ENCODE data around the gene EAPP. TPM values are rescaled to one million over a fixed set of nuclear protein-coding genes. Genes with fewer than 3 reads are reported as not detected.
"Not testable (repeated sequence)": the region's sequence is repeated elsewhere in the genome, so short reads cannot be mapped to it uniquely, and the experiment has no call there.

Gene EAPP
- total RNA-seq, 2 donors from 2014 or later, result 53.4 to 54.8 TPM

GRCh38 chr14:34549276-34549966, 9.9 kb upstream of the EAPP start:
- not testable (repeated sequence) for H3K4me3 Mint-ChIP-seq; DNase-seq; H3K36me3 Mint-ChIP-seq (ENCODE audit: insufficient read depth in 2 of 2); H3K27ac Mint-ChIP-seq; H3K9me3 Mint-ChIP-seq; H3K27me3 Mint-ChIP-seq (ENCODE audit: low read depth); ATAC-seq (replicated peaks in 1 of 2)
- H3K4me1 Mint-ChIP-seq (ENCODE audit: low read depth), result peaks cover 25% of the 10 kb centered on the region

- Mint-ChIP-seq H3K4me1 (ENCODE audit: low read depth) (peaks cover 20% of the 10 kb centered on the region), H3K27me3 (ENCODE audit: low read depth) (no peaks in the 10 kb centered on the region), H3K36me3 (ENCODE audit: insufficient read depth in 2 of 2) (no peaks in the 10 kb centered on the region), H3K27ac (peak overlapping the region; percentile 100), H3K9me3 (no peaks in the 10 kb centered on the region), H3K4me3 (no peak overlapping the region)
- ATAC-seq (replicated peaks in 1 of 2) (no peak), DNase-seq (peak in 1 of 2 donors; percentile 5)
Measured at GRCh38 chr14:34548472-34548981, 9.0 kb upstream of the EAPP start.

GRCh38 chr14:34547136-34547520, 7.6 kb upstream of the EAPP start:
- H3K27ac Mint-ChIP-seq, result peak overlapping the region; percentile 100
- not testable (repeated sequence) for H3K36me3 Mint-ChIP-seq (ENCODE audit: insufficient read depth in 2 of 2); H3K27me3 Mint-ChIP-seq (ENCODE audit: low read depth); H3K4me3 Mint-ChIP-seq; H3K9me3 Mint-ChIP-seq; DNase-seq
- peaks cover 18% of the 10 kb centered on the region for H3K4me1 Mint-ChIP-seq (ENCODE audit: low read depth)
- peak; percentile 71 to 73 for ATAC-seq (replicated peaks in 1 of 2)

GRCh38 chr14:34546272-34547135, 7.0 kb upstream of the EAPP start:
- not testable (repeated sequence) for DNase-seq; H3K27me3 Mint-ChIP-seq (ENCODE audit: low read depth); H3K4me3 Mint-ChIP-seq; H3K9me3 Mint-ChIP-seq; H3K36me3 Mint-ChIP-seq (ENCODE audit: insufficient read depth in 2 of 2); H3K27ac Mint-ChIP-seq
- peak; percentile 62 to 73 for ATAC-seq (replicated peaks in 1 of 2)
- H3K4me1 Mint-ChIP-seq (ENCODE audit: low read depth), result peaks cover 13% of the 10 kb centered on the region

- not testable (repeated sequence) for H3K27me3 Mint-ChIP-seq (ENCODE audit: low read depth); H3K9me3 Mint-ChIP-seq; DNase-seq; H3K36me3 Mint-ChIP-seq (ENCODE audit: insufficient read depth in 2 of 2); ATAC-seq (replicated peaks in 1 of 2)
- Mint-ChIP-seq H3K27ac (peak overlapping the region; percentile 99), H3K4me3 (peak overlapping the region; percentile 100), H3K4me1 (ENCODE audit: low read depth) (peaks cover 46% of the 10 kb centered on the region)
Measured at GRCh38 chr14:34540181-34541059, 919 bp upstream of the EAPP start.

GRCh38 chr14:34538871-34539406, 562 bp downstream of the EAPP start:
- Mint-ChIP-seq H3K36me3 (ENCODE audit: insufficient read depth in 2 of 2) (peaks cover 6 to 7% of the 10 kb centered on the region in 2 donors), H3K9me3 (peaks cover 0 to 3% of the 10 kb centered on the region in 2 donors), H3K27ac (peak overlapping the region; percentile 99), H3K4me3 (peak overlapping the region; percentile 100), H3K4me1 (ENCODE audit: low read depth) (peaks cover 57% of the 10 kb centered on the region), H3K27me3 (ENCODE audit: low read depth) (no peaks in the 10 kb centered on the region)
- ATAC-seq (replicated peaks in 1 of 2), result peak in 1 of 2 donors; percentile 14
- DNase-seq, result no peak

GRCh38 chr14:34538096-34538495, 1.4 kb downstream of the EAPP start:
- peaks cover 60% of the 10 kb centered on the region for H3K4me1 Mint-ChIP-seq (ENCODE audit: low read depth)
- not testable (repeated sequence) for ATAC-seq (replicated peaks in 1 of 2)

GRCh38 chr14:34537677-34538009, 1.9 kb downstream of the EAPP start:
- Mint-ChIP-seq H3K4me1 (ENCODE audit: low read depth) (peaks cover 60% of the 10 kb centered on the region), H3K9me3 (peaks cover 0 to 3% of the 10 kb centered on the region in 2 donors), H3K27ac (peak overlapping the region; percentile 87), H3K27me3 (ENCODE audit: low read depth) (no peaks in the 10 kb centered on the region), H3K36me3 (ENCODE audit: insufficient read depth in 2 of 2) (peaks cover 11 to 13% of the 10 kb centered on the region in 2 donors), H3K4me3 (peak overlapping the region; percentile 58 to 100)
- ATAC-seq (replicated peaks in 1 of 2), result no peak
- DNase-seq, result no peak

More at GRCh38 chr14:34538096-34538495, 1.4 kb downstream of the EAPP start:
- H3K27ac Mint-ChIP-seq, result peak overlapping the region; percentile 99
- not testable (repeated sequence) for H3K9me3 Mint-ChIP-seq; H3K27me3 Mint-ChIP-seq (ENCODE audit: low read depth); DNase-seq
- peak overlapping the region; percentile 100 for H3K4me3 Mint-ChIP-seq
- H3K36me3 Mint-ChIP-seq (ENCODE audit: insufficient read depth in 2 of 2), result peaks cover 11 to 13% of the 10 kb centered on the region in 2 donors

GRCh38 chr14:34536951-34537676, 2.4 kb downstream of the EAPP start:
- H3K4me3 Mint-ChIP-seq, result peak overlapping the region; percentile 43 to 58
- peaks cover 11 to 13% of the 10 kb centered on the region in 2 donors for H3K36me3 Mint-ChIP-seq (ENCODE audit: insufficient read depth in 2 of 2)
- no peak for DNase-seq
- peaks cover 60% of the 10 kb centered on the region for H3K4me1 Mint-ChIP-seq (ENCODE audit: low read depth)
- peaks cover 0 to 3% of the 10 kb centered on the region in 2 donors for H3K9me3 Mint-ChIP-seq
- no peaks in the 10 kb centered on the region for H3K27me3 Mint-ChIP-seq (ENCODE audit: low read depth)
- peak overlapping the region; percentile 87 for H3K27ac Mint-ChIP-seq
- no peak for ATAC-seq (replicated peaks in 1 of 2)

- peak in 1 of 2 donors; percentile 13 for ATAC-seq (replicated peaks in 1 of 2)
Measured at GRCh38 chr14:34527591-34527990, 11.9 kb downstream of the EAPP start.

GRCh38 chr14:34524216-34524615, 15.3 kb downstream of the EAPP start:
- not testable (repeated sequence) for H3K27me3 Mint-ChIP-seq (ENCODE audit: low read depth); H3K9me3 Mint-ChIP-seq; ATAC-seq (replicated peaks in 1 of 2); H3K4me1 Mint-ChIP-seq (ENCODE audit: low read depth); H3K4me3 Mint-ChIP-seq; DNase-seq
- Mint-ChIP-seq H3K36me3 (ENCODE audit: insufficient read depth in 2 of 2) (peaks cover 24 to 46% of the 10 kb centered on the region in 2 donors), H3K27ac (peak overlapping the region; percentile 66)

More at GRCh38 chr14:34527591-34527990, 11.9 kb downstream of the EAPP start:
- Mint-ChIP-seq H3K4me3 (no peak overlapping the region), H3K4me1 (ENCODE audit: low read depth) (no peaks in the 10 kb centered on the region), H3K36me3 (ENCODE audit: insufficient read depth in 2 of 2) (peaks cover 13 to 35% of the 10 kb centered on the region in 2 donors), H3K27me3 (ENCODE audit: low read depth) (no peaks in the 10 kb centered on the region), H3K9me3 (no peaks in the 10 kb centered on the region), H3K27ac (peak overlapping the region; percentile 42)
- no peak for DNase-seq

GRCh38 chr14:34522496-34522895, 17.0 kb downstream of the EAPP start:
- DNase-seq (no peak), ATAC-seq (replicated peaks in 1 of 2) (no peak)
- H3K4me3 Mint-ChIP-seq, result no peak overlapping the region
- no peaks in the 10 kb centered on the region for H3K4me1 Mint-ChIP-seq (ENCODE audit: low read depth)
- no peaks in the 10 kb centered on the region for H3K9me3 Mint-ChIP-seq
- no peaks in the 10 kb centered on the region for H3K27me3 Mint-ChIP-seq (ENCODE audit: low read depth)
- H3K27ac Mint-ChIP-seq, result no peak overlapping the region
- H3K36me3 Mint-ChIP-seq (ENCODE audit: insufficient read depth in 2 of 2), result peaks cover 28 to 50% of the 10 kb centered on the region in 2 donors
